ENCODE results near the gene BABAM2.
"Not testable (repeated sequence)": the region's sequence is repeated elsewhere in the genome, so short reads cannot be mapped to it uniquely, and the experiment has no call there.

The BABAM2 gene

GRCh38 chr2:28366496-28367282 lies 476.2 kb downstream of the BABAM2 start:
- no peak for DNase-seq (ENCODE audit: low read depth)
- H3K4me3 ChIP-seq (ENCODE audit: control insufficient read depth, low read depth, low read length), result no peak overlapping the region
- TF ChIP-seq CTCF (conservative IDR thresholded peaks at IDR 0.05; ENCODE audit: control insufficient read depth, insufficient read depth, low read depth, low read length), result no peak

- H3K4me3 ChIP-seq (ENCODE audit: control insufficient read depth, low read depth, low read length), result no peak overlapping the region
- no peak for TF ChIP-seq CTCF (conservative IDR thresholded peaks at IDR 0.05; ENCODE audit: control insufficient read depth, insufficient read depth, low read depth, low read length)
- DNase-seq (ENCODE audit: low read depth), result no peak
These were observed 477.3 kb downstream of the BABAM2 start for GRCh38 chr2:28367667-28368356.

- no peak for DNase-seq (ENCODE audit: low read depth)
- H3K4me3 ChIP-seq (ENCODE audit: control insufficient read depth, low read depth, low read length), result no peak overlapping the region
- TF ChIP-seq CTCF (conservative IDR thresholded peaks at IDR 0.05; ENCODE audit: control insufficient read depth, insufficient read depth, low read depth, low read length), result no peak
These were observed 477.8 kb downstream of the BABAM2 start for GRCh38 chr2:28368357-28368798.

- H3K4me3 ChIP-seq (ENCODE audit: control insufficient read depth, low read depth, low read length), result no peak overlapping the region
- TF ChIP-seq CTCF (conservative IDR thresholded peaks at IDR 0.05; ENCODE audit: control insufficient read depth, insufficient read depth, low read depth, low read length), result no peak
- no peak for DNase-seq (ENCODE audit: low read depth)
These were observed 478.8 kb downstream of the BABAM2 start for GRCh38 chr2:28369358-28369757.

- TF ChIP-seq CTCF (conservative IDR thresholded peaks at IDR 0.05; ENCODE audit: control insufficient read depth, insufficient read depth, low read depth, low read length), result no peak
- no peak for DNase-seq (ENCODE audit: low read depth)
- no peak overlapping the region for H3K4me3 ChIP-seq (ENCODE audit: control insufficient read depth, low read depth, low read length)
These were observed 479.8 kb downstream of the BABAM2 start for GRCh38 chr2:28370354-28370753.

GRCh38 chr2:28371728-28372127 lies 481.2 kb downstream of the BABAM2 start:
- not testable (repeated sequence) for DNase-seq (ENCODE audit: low read depth); H3K4me3 ChIP-seq (ENCODE audit: control insufficient read depth, low read depth, low read length)

GRCh38 chr2:28373854-28374253 lies 483.3 kb downstream of the BABAM2 start:
- TF ChIP-seq CTCF (conservative IDR thresholded peaks at IDR 0.05; ENCODE audit: control insufficient read depth, insufficient read depth, low read depth, low read length), result no peak
- DNase-seq (ENCODE audit: low read depth), result no peak
- H3K4me3 ChIP-seq (ENCODE audit: control insufficient read depth, low read depth, low read length), result no peak overlapping the region
